Uterus (tissue), 4 donors: ENCODE data around the gene QRSL1. TPM values are rescaled to one million over a fixed set of nuclear protein-coding genes. Genes with fewer than 3 reads are reported as not detected.

Source experiments
- DNase-seq, 2 donors: peaks; one replicate each; pipeline ENCODE4 v3.0.0-alpha.2; 2019 to 2020
- H3K27ac ChIP-seq, 2 donors: fragments of 200-600 bp; sonication (generic); 1 replicate in 1 of 2; 2 replicates in 1 of 2; pipeline ENCODE4 v1.5.1; 2016 to 2018
- H3K27me3 ChIP-seq, 2 donors: fragments of 200-600 bp; sonication (generic); one replicate each; pipeline ENCODE4 v1.5.1; 2018 to 2019; ENCODE audit warnings: control low read depth in 1 of 2
- H3K36me3 ChIP-seq, 2 donors: fragments of 200-600 bp; sonication (generic); one replicate each; pipeline ENCODE4 v1.5.1; 2019; ENCODE audit warnings: control low read depth in 1 of 2
- H3K4me1 ChIP-seq, 2 donors: fragments of 200-600 bp; sonication (generic); one replicate each; pipeline ENCODE4 v1.5.1; 2018 to 2019; ENCODE audit warnings: control low read depth in 1 of 2
- H3K4me3 ChIP-seq, 2 donors: fragments of 200-600 bp; sonication (generic); 1 replicate in 1 of 2; 2 replicates in 1 of 2; pipeline ENCODE4 v1.5.1; 2018 to 2019; ENCODE audit warnings: mild to moderate bottlenecking in 1 of 2
- H3K9me3 ChIP-seq, 2 donors: fragments of 200-600 bp; sonication (generic); one replicate each; pipeline ENCODE4 v1.5.1; 2019; ENCODE audit warnings: control low read depth in 1 of 2
- CTCF ChIP-seq, 4 experiments: fragments of 200-600 bp in 2 of 4; fragments of 450-650 bp in 2 of 4; sonication (generic) in 2 of 4; IDR thresholded peaks; one replicate each; pipeline ENCODE4 v1.5.1; 2016 to 2019; ENCODE audit warnings: antibody characterized with exemption in 4 of 4, mild to moderate bottlenecking in 2 of 4, moderate library complexity in 1 of 4
- POLR2A ChIP-seq, 2 donors: fragments of 450-650 bp; IDR thresholded peaks; one replicate each; pipeline ENCODE4 v1.6.1; 2016; ENCODE audit warnings: antibody characterized with exemption in 2 of 2, mild to moderate bottlenecking in 1 of 2, moderate library complexity in 1 of 2
- intact Hi-C: fragments of 100-400 bp; cut with DNase I; formaldehyde crosslinking; loops from one replicate; pipeline ENCODE4 v1.15.1; 2023; ENCODE audit warnings: low total_unique reads
- total RNA-seq, 4 donors: library from RNA; depleted of rRNA in 3 of 4; stranded (reverse); fragments of >200 nt in 3 of 4; gene quantifications; one replicate each; pipeline versions ENCODE4 v1.1.0 to v1.2.4, GENCODE V29; 2014 to 2023
- donor health status: DM: yes; HTN: yes; CAD: no.

QRSL1 gene
- total RNA-seq, 4 donors from 2014 or later: 10.9 to 22.0 (median 13.3) TPM

DNA sequence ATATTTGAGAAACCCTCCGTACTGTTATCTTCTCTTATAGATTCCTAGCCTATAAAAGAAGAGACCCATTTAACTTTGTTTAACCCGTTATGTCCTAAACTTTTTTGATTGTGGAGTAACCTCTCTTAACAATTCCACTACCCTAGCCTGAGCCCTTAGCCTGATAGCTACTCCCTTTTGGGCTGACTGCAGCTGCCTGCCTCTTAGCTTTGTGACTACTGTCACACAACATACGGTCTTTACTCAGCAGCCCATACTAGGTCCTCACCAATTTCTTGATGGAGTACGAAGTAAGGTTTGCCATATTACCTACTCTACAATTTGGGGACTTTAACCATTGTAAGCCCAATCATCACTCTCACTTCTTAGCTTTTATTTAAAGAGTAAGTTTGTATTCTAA lies 72.7 kb downstream of the QRSL1 start:
- DNase-seq: no peak
- H3K27ac ChIP-seq: no peak overlapping the region
- H3K9me3 ChIP-seq: no peaks in the 10 kb centered on the region
- H3K36me3 ChIP-seq: no peaks in the 10 kb centered on the region
- no peaks in the 10 kb centered on the region for H3K27me3 ChIP-seq
- intact Hi-C loops: no loop called here
- H3K4me1 ChIP-seq: no peaks in the 10 kb centered on the region
- TF ChIP-seq CTCF (IDR thresholded peaks at IDR 0.05): no peak
- TF ChIP-seq POLR2A (IDR thresholded peaks at IDR 0.05): no peak
- H3K4me3 ChIP-seq: no peak overlapping the region

- no peak overlapping the region for H3K4me3 ChIP-seq
- intact Hi-C loops: no loop called here
- H3K4me1 ChIP-seq: no peaks in the 10 kb centered on the region
- no peak for DNase-seq
- H3K27me3 ChIP-seq: no peaks in the 10 kb centered on the region
- TF ChIP-seq POLR2A (IDR thresholded peaks at IDR 0.05) (no peak), CTCF (IDR thresholded peaks at IDR 0.05) (no peak)
- H3K9me3 ChIP-seq: no peaks in the 10 kb centered on the region
- no peak overlapping the region for H3K27ac ChIP-seq
- H3K36me3 ChIP-seq: no peaks in the 10 kb centered on the region
Observed at GRCh38 chr6:106702451-106703110, 73.2 kb downstream of the QRSL1 start.

- TF ChIP-seq POLR2A (IDR thresholded peaks at IDR 0.05) (no peak), CTCF (IDR thresholded peaks at IDR 0.05) (no peak)
- H3K36me3 ChIP-seq: no peaks in the 10 kb centered on the region
- intact Hi-C loops: no loop called here
Observed at GRCh38 chr6:106704327-106704726, 74.9 kb downstream of the QRSL1 start.

GRCh38 chr6:106705156-106705555 lies 75.8 kb downstream of the QRSL1 start:
- Histone ChIP-seq H3K27me3 (no peaks in the 10 kb centered on the region), H3K4me3 (no peak overlapping the region), H3K9me3 (no peaks in the 10 kb centered on the region), H3K4me1 (no peaks in the 10 kb centered on the region), H3K27ac (no peak overlapping the region), H3K36me3 (no peaks in the 10 kb centered on the region)
- intact Hi-C loops: no loop called here
- no peak for DNase-seq
- TF ChIP-seq POLR2A (IDR thresholded peaks at IDR 0.05): no peak
- TF ChIP-seq CTCF (IDR thresholded peaks at IDR 0.05): no peak

More at GRCh38 chr6:106704327-106704726, 74.9 kb downstream of the QRSL1 start:
- H3K27ac ChIP-seq: no peak overlapping the region
- no peak for DNase-seq
- H3K27me3 ChIP-seq: no peaks in the 10 kb centered on the region
- no peaks in the 10 kb centered on the region for H3K4me1 ChIP-seq
- H3K9me3 ChIP-seq: no peaks in the 10 kb centered on the region
- H3K4me3 ChIP-seq: no peak overlapping the region

- H3K9me3 ChIP-seq: no peaks in the 10 kb centered on the region
- TF ChIP-seq POLR2A (IDR thresholded peaks at IDR 0.05) (no peak), CTCF (IDR thresholded peaks at IDR 0.05) (no peak)
- no peaks in the 10 kb centered on the region for H3K4me1 ChIP-seq
- no peaks in the 10 kb centered on the region for H3K36me3 ChIP-seq
- intact Hi-C loops: no loop called here
- no peak overlapping the region for H3K27ac ChIP-seq
- no peaks in the 10 kb centered on the region for H3K27me3 ChIP-seq
- H3K4me3 ChIP-seq: no peak overlapping the region
- DNase-seq: no peak
Observed at GRCh38 chr6:106710580-106710979, 81.2 kb downstream of the QRSL1 start.
